GM12878 (cell line): ENCODE data around the gene CD79A. TPM values are rescaled to one million over a fixed set of nuclear protein-coding genes. Genes with fewer than 3 reads are reported as not detected.
A peak's percentile ranks its signal among the peaks of the same experiment; 100 is the strongest.

Experiments
- ATAC-seq: fragments of 200-7000 bp; cut with Tn5 transposase; 3 replicates; pipeline ENCODE4 v1.9.1; 2020; ENCODE audit warnings: mild to moderate bottlenecking, moderate library complexity
- BruUV-seq: library from RNA; stranded (reverse); fragments of 400-500 nt; replicated peaks from 2 replicates; lab custom pipeline; 2021; lab: Mats Ljungman, UMichigan
- CTCF ChIA-PET: fragments of 300-600 bp; sonication (Branson Sonifier 250); formaldehyde crosslinking; extraction: SDS; loops from one replicate; lab custom pipeline; 2021; ENCODE audit warnings: inconsistent platforms; lab: Yijun Ruan, JAX
- POLR2A ChIA-PET: fragments of 350-600 bp; formaldehyde crosslinking; extraction: SDS; loops from one replicate; lab custom pipeline; 2021; ENCODE audit warnings: inconsistent platforms; lab: Charles Lee
- RAD21 ChIA-PET: fragments of 300-600 bp; sonication (Branson Sonifier 250); formaldehyde crosslinking; loops from one replicate; lab custom pipeline; 2023; ENCODE audit warnings: antibody characterized with exemption; ENCODE audit not compliant: unreplicated experiment; lab: Charles Lee
- SMC1A ChIA-PET: fragments of 300-600 bp; sonication (Branson Sonifier 250); formaldehyde crosslinking; loops from one replicate; lab custom pipeline; 2023; ENCODE audit not compliant: unreplicated experiment, uncharacterized antibody; lab: Charles Lee
- DNase-seq: peaks from one replicate; pipeline ENCODE4 v3.0.0-alpha.2; 2011; ENCODE audit warnings: low read depth, low spot score
- FAIRE-seq: peaks from 3 replicates; lab custom pipeline; 2011; peaks lifted over from hg19 to GRCh38; lab: Jason Lieb, UNC
- H2AFZ ChIP-seq: 2 replicates; pipeline ENCODE4 v1.6.0; 2011; ENCODE audit warnings: low read depth, low read length, control low read depth; ENCODE audit not compliant: control insufficient read depth
- H3K27ac ChIP-seq: 2 replicates; pipeline ENCODE4 v1.5.1; 2011; ENCODE audit warnings: control low read depth; ENCODE audit not compliant: control insufficient read depth, insufficient read depth
- H3K27me3 ChIP-seq, 2 experiments: replicated peaks in 1 of 2; 2 replicates each; pipeline versions ENCODE4 v1.6.0 to v1.6.1; 2011; ENCODE audit warnings: low read length in 1 of 2; ENCODE audit not compliant: control insufficient read depth in 2 of 2, insufficient read depth in 2 of 2
- H3K36me3 ChIP-seq, 2 experiments: 2 replicates each; pipeline ENCODE4 v1.5.1; 2011; ENCODE audit warnings: low read length in 1 of 2; ENCODE audit not compliant: control insufficient read depth in 2 of 2, insufficient read depth in 2 of 2
- H3K4me1 ChIP-seq: 2 replicates; pipeline ENCODE4 v1.6.1; 2011; ENCODE audit warnings: mild to moderate bottlenecking, low read length, moderate library complexity, mixed read lengths; ENCODE audit not compliant: control insufficient read depth, insufficient read depth
- H3K4me2 ChIP-seq: 2 replicates; pipeline ENCODE4 v1.6.0; 2011; ENCODE audit warnings: control low read depth; ENCODE audit not compliant: control insufficient read depth, insufficient read depth
- H3K4me3 ChIP-seq: fragments of 200-600 bp; sonication (generic); 2 replicates; pipeline ENCODE4 v1.5.1; 2016
- H3K79me2 ChIP-seq: 2 replicates; pipeline ENCODE4 v1.6.0; 2011; ENCODE audit warnings: low read length; ENCODE audit not compliant: control insufficient read depth, insufficient read depth
- H3K9ac ChIP-seq: 2 replicates; pipeline ENCODE4 v1.8.0; 2011; ENCODE audit warnings: low read length, control low read depth, mixed read lengths; ENCODE audit not compliant: control insufficient read depth, insufficient read depth
- H3K9me3 ChIP-seq: replicated peaks from 3 replicates; pipeline ENCODE4 v1.5.1; 2011; ENCODE audit warnings: mild to moderate bottlenecking, low read length; ENCODE audit not compliant: control insufficient read depth, insufficient read depth
- H4K20me1 ChIP-seq: 2 replicates; pipeline ENCODE4 v1.6.0; 2011; ENCODE audit not compliant: control insufficient read depth, insufficient read depth
- BACH1 ChIP-seq: fragments of 450-650 bp; IDR thresholded peaks from 2 replicates; pipeline ENCODE4 v1.6.1; 2017; ENCODE audit warnings: mild to moderate bottlenecking, borderline replicate concordance
- NR2F1 ChIP-seq: fragments of 450-650 bp; conservative IDR thresholded peaks from 2 replicates; pipeline ENCODE4 v1.6.1; 2017; ENCODE audit warnings: mild to moderate bottlenecking
- SMC3 ChIP-seq: IDR thresholded peaks from 2 replicates; pipeline ENCODE4 v1.6.1; 2011; ENCODE audit warnings: low read length, improper control_type of control experiment, borderline replicate concordance
- SPI1 ChIP-seq: IDR thresholded peaks from 2 replicates; pipeline ENCODE4 v1.6.1; 2011; ENCODE audit warnings: low read depth, mild to moderate bottlenecking, low read length, moderate library complexity, borderline replicate concordance; ENCODE audit not compliant: insufficient read depth
- SUPT20H ChIP-seq: IDR thresholded peaks from 2 replicates; pipeline ENCODE4 v1.6.1; 2011; ENCODE audit warnings: low read depth, mild to moderate bottlenecking, low read length, moderate library complexity, borderline replicate concordance; ENCODE audit not compliant: control insufficient read depth
- TARDBP ChIP-seq: IDR thresholded peaks from 2 replicates; pipeline ENCODE4 v1.6.1; 2016; ENCODE audit warnings: borderline replicate concordance
- ZNF24 ChIP-seq: fragments of 450-650 bp; IDR thresholded peaks from 2 replicates; pipeline ENCODE4 v1.6.1; 2017; ENCODE audit warnings: antibody characterized with exemption, mild to moderate bottlenecking
- WGBS: methylation state at CpG from one replicate; pipeline ENCODE4 v1.1.6; 2016; ENCODE audit warnings: low lambda C conversion rate; ENCODE audit not compliant: insufficient replicate concordance, insufficient coverage; ENCODE audit errors: missing lambda C conversion rate; 5-methylcytosine and 5-hydroxymethylcytosine counted together
- in situ Hi-C: fragments of 300-500 bp; cut with MboI; formaldehyde crosslinking; loops from 9 replicates; pipeline ENCODE4 v1.14.3; 2018; ENCODE audit warnings: mixed read lengths
- intact Hi-C: fragments of 100-400 bp; cut with micrococcal nuclease; formaldehyde crosslinking; loops from one replicate; pipeline ENCODE4 v1.14.2; 2022; ENCODE audit not compliant: unreplicated experiment
- polyA plus RNA-seq, 11 experiments: library from polyadenylated mRNA; depleted of rRNA in 4 of 11; unstranded in 6 of 11; stranded (reverse) in 5 of 11; fragments of >200 nt; fragmentation: Nextera tagmentation in 4 of 11; fragmentation: Illumina TruSeq in 1 of 11; extraction: Ambion mirVana in 4 of 11; extraction: Trizol in 1 of 11; gene quantifications; 1 replicate in 1 of 11; 2 replicates in 10 of 11; pipeline versions ENCODE4 v1.2.1 to v1.2.3, GENCODE V29; 2011 to 2016; ENCODE audit warnings: inconsistent platforms in 2 of 11, missing spikeins in 2 of 11, low read depth in 1 of 11
- total RNA-seq, 4 experiments: library from RNA; depleted of rRNA in 3 of 4; stranded (reverse); fragments of >200 nt in 3 of 4; fragmentation: Illumina TruSeq in 1 of 4; extraction: Trizol in 1 of 4; gene quantifications; 2 replicates each; pipeline versions ENCODE4 v1.2.1 to v1.2.3, GENCODE V29; 2013 to 2021
- TF ChIP-seq, protein P1 (sequence below): IDR thresholded peaks from 2 replicates; pipeline ENCODE4 v1.6.1; 2012; ENCODE audit warnings: mild to moderate bottlenecking, low read depth, low read length
- TF ChIP-seq, protein P2 (sequence below): fragments of 450-650 bp; IDR thresholded peaks from 2 replicates; pipeline ENCODE4 v1.6.1; 2017; ENCODE audit warnings: borderline replicate concordance

The CD79A gene
- total and polyA plus RNA-seq, 10 of the 15 experiments (the other 5 are each of a cell fraction or from before 2014, with no cell fraction given): 38.8 to 414 (median 282) TPM

DNA sequence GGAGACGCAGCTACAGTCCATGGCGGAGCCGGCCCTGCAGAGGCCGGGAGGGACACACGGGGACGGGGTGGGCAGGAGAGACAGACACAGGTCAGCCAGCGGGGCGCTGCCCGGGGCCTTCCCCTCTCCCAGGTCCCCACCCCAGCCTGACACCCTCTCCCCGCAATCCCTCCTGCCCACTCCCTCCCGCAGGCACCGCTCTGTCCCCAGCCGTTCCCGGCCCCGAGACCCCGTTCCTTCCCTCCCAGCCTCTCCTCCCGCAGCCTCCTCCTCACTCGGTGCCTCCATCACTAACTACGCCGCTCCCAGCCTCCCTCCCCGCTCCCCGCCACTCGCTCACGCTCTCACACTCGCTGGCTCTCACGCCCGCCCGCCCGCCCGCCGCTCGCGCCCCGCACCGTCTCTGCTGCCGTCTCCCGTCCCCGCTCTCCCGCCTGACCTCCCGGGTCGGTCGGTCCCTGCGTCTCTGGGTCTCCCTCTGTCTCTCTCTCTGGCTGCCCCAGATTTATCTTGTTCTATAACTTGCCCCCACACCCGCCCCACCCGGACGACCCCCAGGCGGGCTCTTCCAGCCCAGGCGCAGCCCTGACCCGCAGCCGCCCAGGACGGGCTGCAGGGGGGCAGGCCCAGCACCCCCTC lies 35.9 kb downstream of the CD79A start:
- H3K4me3 ChIP-seq: no peak overlapping the region
- RAD21 ChIA-PET: no interaction called here
- H3K9me3 ChIP-seq: no peaks in the 10 kb centered on the region
- intact Hi-C loops: no loop called here
- no peak overlapping the region for H3K4me2 ChIP-seq
- no peak for FAIRE-seq
- WGBS: 6% methylated on average over 25 of the region's 51 CpGs
- no peak for DNase-seq
- CTCF ChIA-PET: no interaction called here
- peaks cover 3 to 4% of the 10 kb centered on the region in 2 experiments; a peak in 3 of 4 replicates for H3K27me3 ChIP-seq
- POLR2A ChIA-PET: no interaction called here
- H3K4me1 ChIP-seq: no peaks in the 10 kb centered on the region
- no peak overlapping the region for H2AFZ ChIP-seq
- peak; percentile 47 for ATAC-seq
- H3K79me2 ChIP-seq: no peaks in the 10 kb centered on the region
- H3K9ac ChIP-seq: no peak overlapping the region
- peaks cover 6% of the 10 kb centered on the region; the same call in 1 of the 2 replicates for H4K20me1 ChIP-seq
- in situ Hi-C loops: no loop called here
- peaks cover 0 to under 1% of the 10 kb centered on the region in 2 experiments; a peak in 2 of 4 replicates for H3K36me3 ChIP-seq
- H3K27ac ChIP-seq: no peak overlapping the region
- no TSS peak for BruUV-seq
- TF ChIP-seq SPI1 (no peak), BACH1 (0 out of 2 replicates have a peak, but pooled peaks have one; percentile 18)
- SMC1A ChIA-PET: no interaction called here

DNA sequence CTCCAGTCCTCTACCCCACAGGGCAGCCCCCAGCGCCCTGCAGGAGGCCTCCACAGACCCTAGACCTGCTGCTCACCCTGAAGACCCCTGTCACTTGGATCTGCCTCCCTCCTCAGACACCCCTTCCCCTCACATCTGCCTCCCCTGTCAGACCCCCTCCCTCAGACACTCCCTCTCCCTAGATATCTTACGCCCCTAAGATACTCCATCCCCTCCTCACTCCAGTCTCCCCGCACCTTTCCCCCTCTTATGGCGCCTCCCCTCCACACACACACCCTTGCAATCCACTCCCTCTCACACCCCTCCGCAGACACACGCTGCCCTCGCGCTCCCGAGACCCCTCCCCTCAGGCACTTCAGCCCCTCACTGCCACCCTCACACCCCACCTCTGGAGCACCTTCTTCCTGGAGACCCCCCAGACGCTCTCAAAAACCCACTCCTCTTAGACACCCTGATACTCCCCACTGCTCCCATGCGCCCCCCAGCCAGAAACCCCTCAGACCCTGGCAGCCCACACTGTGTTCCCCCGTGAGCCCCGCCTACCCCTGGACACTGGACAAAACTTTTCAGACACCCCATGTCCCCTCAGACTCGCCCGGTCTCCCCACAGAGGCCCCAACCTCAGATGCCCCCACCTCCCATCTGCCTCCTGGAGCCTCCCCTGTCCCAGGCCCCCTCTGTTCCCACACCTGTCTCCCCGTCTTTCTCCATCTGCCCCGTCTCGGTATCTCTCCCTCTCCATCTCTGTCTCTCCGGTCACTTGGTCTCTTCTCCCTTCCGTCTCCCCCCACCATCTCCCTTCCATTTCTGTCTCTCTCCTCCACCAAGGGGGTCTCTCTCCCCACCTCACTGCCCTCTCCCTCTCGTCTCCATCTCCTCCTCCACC lies 36.7 kb downstream of the CD79A start:
- Histone ChIP-seq H3K36me3 (no peaks in the 10 kb centered on the region), H3K4me3 (no peak overlapping the region), H3K9me3 (no peaks in the 10 kb centered on the region; the same call in 2 of the 3 replicates), H2AFZ (no peak overlapping the region), H3K9ac (no peak overlapping the region), H3K4me2 (no peak overlapping the region), H3K27ac (no peak overlapping the region), H4K20me1 (peaks cover 6% of the 10 kb centered on the region; the same call in 1 of the 2 replicates), H3K27me3 (peaks cover 3 to 4% of the 10 kb centered on the region in 2 experiments; a peak in 3 of 4 replicates), H3K79me2 (no peaks in the 10 kb centered on the region), H3K4me1 (no peaks in the 10 kb centered on the region)
- CTCF ChIA-PET: no interaction called here
- no peak for FAIRE-seq
- SMC1A ChIA-PET: no interaction called here
- POLR2A ChIA-PET: no interaction called here
- ATAC-seq: peak; percentile 20
- RAD21 ChIA-PET: no interaction called here
- no TSS peak for BruUV-seq
- intact Hi-C loops (no loop called here), in situ Hi-C loops (no loop called here)
- DNase-seq: no peak
- 19% methylated on average over 21 of the region's 21 CpGs for WGBS
- no peak for TF ChIP-seq NR2F1
- no peak for TF ChIP-seq TARDBP
- TF ChIP-seq, protein P1, sequence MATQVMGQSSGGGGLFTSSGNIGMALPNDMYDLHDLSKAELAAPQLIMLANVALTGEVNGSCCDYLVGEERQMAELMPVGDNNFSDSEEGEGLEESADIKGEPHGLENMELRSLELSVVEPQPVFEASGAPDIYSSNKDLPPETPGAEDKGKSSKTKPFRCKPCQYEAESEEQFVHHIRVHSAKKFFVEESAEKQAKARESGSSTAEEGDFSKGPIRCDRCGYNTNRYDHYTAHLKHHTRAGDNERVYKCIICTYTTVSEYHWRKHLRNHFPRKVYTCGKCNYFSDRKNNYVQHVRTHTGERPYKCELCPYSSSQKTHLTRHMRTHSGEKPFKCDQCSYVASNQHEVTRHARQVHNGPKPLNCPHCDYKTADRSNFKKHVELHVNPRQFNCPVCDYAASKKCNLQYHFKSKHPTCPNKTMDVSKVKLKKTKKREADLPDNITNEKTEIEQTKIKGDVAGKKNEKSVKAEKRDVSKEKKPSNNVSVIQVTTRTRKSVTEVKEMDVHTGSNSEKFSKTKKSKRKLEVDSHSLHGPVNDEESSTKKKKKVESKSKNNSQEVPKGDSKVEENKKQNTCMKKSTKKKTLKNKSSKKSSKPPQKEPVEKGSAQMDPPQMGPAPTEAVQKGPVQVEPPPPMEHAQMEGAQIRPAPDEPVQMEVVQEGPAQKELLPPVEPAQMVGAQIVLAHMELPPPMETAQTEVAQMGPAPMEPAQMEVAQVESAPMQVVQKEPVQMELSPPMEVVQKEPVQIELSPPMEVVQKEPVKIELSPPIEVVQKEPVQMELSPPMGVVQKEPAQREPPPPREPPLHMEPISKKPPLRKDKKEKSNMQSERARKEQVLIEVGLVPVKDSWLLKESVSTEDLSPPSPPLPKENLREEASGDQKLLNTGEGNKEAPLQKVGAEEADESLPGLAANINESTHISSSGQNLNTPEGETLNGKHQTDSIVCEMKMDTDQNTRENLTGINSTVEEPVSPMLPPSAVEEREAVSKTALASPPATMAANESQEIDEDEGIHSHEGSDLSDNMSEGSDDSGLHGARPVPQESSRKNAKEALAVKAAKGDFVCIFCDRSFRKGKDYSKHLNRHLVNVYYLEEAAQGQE: no peak
- TF ChIP-seq SUPT20H: no peak
- TF ChIP-seq, protein P2, sequence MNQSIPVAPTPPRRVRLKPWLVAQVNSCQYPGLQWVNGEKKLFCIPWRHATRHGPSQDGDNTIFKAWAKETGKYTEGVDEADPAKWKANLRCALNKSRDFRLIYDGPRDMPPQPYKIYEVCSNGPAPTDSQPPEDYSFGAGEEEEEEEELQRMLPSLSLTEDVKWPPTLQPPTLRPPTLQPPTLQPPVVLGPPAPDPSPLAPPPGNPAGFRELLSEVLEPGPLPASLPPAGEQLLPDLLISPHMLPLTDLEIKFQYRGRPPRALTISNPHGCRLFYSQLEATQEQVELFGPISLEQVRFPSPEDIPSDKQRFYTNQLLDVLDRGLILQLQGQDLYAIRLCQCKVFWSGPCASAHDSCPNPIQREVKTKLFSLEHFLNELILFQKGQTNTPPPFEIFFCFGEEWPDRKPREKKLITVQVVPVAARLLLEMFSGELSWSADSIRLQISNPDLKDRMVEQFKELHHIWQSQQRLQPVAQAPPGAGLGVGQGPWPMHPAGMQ: no peak
- TF ChIP-seq ZNF24: no peak
- TF ChIP-seq SMC3: no peak
